Stimulated activated CD4-positive, alpha-beta T cell treated with anti-CD3 and anti-CD28 coated beads, TNF-alpha, amount 100 ng/mL, for 4 hours (primary cell): ENCODE results near the gene CCNDBP1.
"Not testable (repeated sequence)": the region's sequence is repeated elsewhere in the genome, so short reads cannot be mapped to it uniquely, and the experiment has no call there.

ENCODE experiments used
- DNase-seq, 3 experiments: peaks; one replicate each; pipeline ENCODE4 v3.0.0-alpha.2; 2020; ENCODE audit warnings: low read depth in 3 of 3

Gene CCNDBP1

GRCh38 chr15:43185157-43186002, at the start of gene CCNDBP1:
TSS of gene CCNDBP1 (plus strand) at chr15:43185403. CDS start at chr15:43185499, 96 bp downstream.
- DNase-seq = peak; percentile 65 to 76 (median 73)

- DNase-seq = no peak
Observed at GRCh38 chr15:43143203-43143941, 41.8 kb upstream of the CCNDBP1 start.

- no peak for DNase-seq
Observed at GRCh38 chr15:43144512-43144911, 40.7 kb upstream of the CCNDBP1 start.

GRCh38 chr15:43146184-43146583, 39.0 kb upstream of the CCNDBP1 start:
- no peak for DNase-seq

- DNase-seq = no peak
Observed at GRCh38 chr15:43150191-43150929, 34.8 kb upstream of the CCNDBP1 start.

- no peak for DNase-seq
Observed at GRCh38 chr15:43151688-43152087, 33.5 kb upstream of the CCNDBP1 start.

- no peak for DNase-seq
Observed at GRCh38 chr15:43153269-43153668, 31.9 kb upstream of the CCNDBP1 start.

- no peak for DNase-seq
Observed at GRCh38 chr15:43165801-43166325, 19.3 kb upstream of the CCNDBP1 start.

GRCh38 chr15:43167261-43167660, 17.9 kb upstream of the CCNDBP1 start:
- not testable (repeated sequence) for DNase-seq

GRCh38 chr15:43168192-43169107, 16.8 kb upstream of the CCNDBP1 start:
- DNase-seq = no peak

- DNase-seq = no peak
Observed at GRCh38 chr15:43169888-43170287, 15.3 kb upstream of the CCNDBP1 start.

- not testable (repeated sequence) for DNase-seq
Observed at GRCh38 chr15:43175656-43176309, 9.4 kb upstream of the CCNDBP1 start.

- not testable (repeated sequence) for DNase-seq
Observed at GRCh38 chr15:43177147-43177546, 8.1 kb upstream of the CCNDBP1 start.

- no peak for DNase-seq
Observed at GRCh38 chr15:43183270-43183669, 1.9 kb upstream of the CCNDBP1 start.

- DNase-seq = no peak
Observed at GRCh38 chr15:43184407-43185124, 637 bp upstream of the CCNDBP1 start.

GRCh38 chr15:43186003-43186353, 775 bp downstream of the CCNDBP1 start:
- peak in 1 of 3 experiments; percentile 4 for DNase-seq

GRCh38 chr15:43187544-43188155, 2.4 kb downstream of the CCNDBP1 start:
- no peak for DNase-seq

- no peak for DNase-seq
Observed at GRCh38 chr15:43189296-43189695, 4.1 kb downstream of the CCNDBP1 start.

- no peak for DNase-seq
Observed at GRCh38 chr15:43190178-43190577, 5.0 kb downstream of the CCNDBP1 start.
